Erythroblast (primary cell): ENCODE results near the gene OR2V2.
"Not testable (repeated sequence)": the region's sequence is repeated elsewhere in the genome, so short reads cannot be mapped to it uniquely, and the experiment has no call there.

Source experiments
- DNase-seq, 2 experiments: peaks; one replicate each; lab custom pipeline; 2025; lab: John Stamatoyannopoulos, UW
- GATA1 ChIP-seq: IDR thresholded peaks from 2 replicates; pipeline ENCODE4 v1.6.1; 2011; ENCODE audit warnings: low read depth, mild to moderate bottlenecking, control low read depth, low read length, moderate library complexity
- POLR2A ChIP-seq: IDR thresholded peaks from 2 replicates; pipeline ENCODE4 v1.6.1; 2011; ENCODE audit warnings: mild to moderate bottlenecking, low read length

The OR2V2 gene

GRCh38 chr5:181164076-181164952 lies 16.9 kb downstream of the OR2V2 start:
- DNase-seq, result peak; percentile 69 to 71
- TF ChIP-seq GATA1 (no peak), POLR2A (no peak)

GRCh38 chr5:181166812-181167733 lies 19.7 kb downstream of the OR2V2 start:
- no peak for TF ChIP-seq POLR2A
- no peak for TF ChIP-seq GATA1
- peak in 1 of 2 experiments; percentile 32 for DNase-seq

- TF ChIP-seq POLR2A, result no peak
- no peak for TF ChIP-seq GATA1
- DNase-seq, result peak; percentile 53 to 72
Measured at GRCh38 chr5:181167814-181168488, 20.6 kb downstream of the OR2V2 start.

- no peak for DNase-seq
- TF ChIP-seq POLR2A, result no peak
- TF ChIP-seq GATA1, result no peak
Measured at GRCh38 chr5:181168595-181169118, 21.3 kb downstream of the OR2V2 start.

- DNase-seq, result peak; percentile 90 to 92
Measured at GRCh38 chr5:181169459-181170236, 22.3 kb downstream of the OR2V2 start.

GRCh38 chr5:181170237-181170825 lies 22.9 kb downstream of the OR2V2 start:
- peak; percentile 56 to 60 for DNase-seq
- no peak for TF ChIP-seq GATA1
- TF ChIP-seq POLR2A, result no peak

- TF ChIP-seq POLR2A, result no peak
- TF ChIP-seq GATA1, result no peak
- no peak for DNase-seq
Measured at GRCh38 chr5:181170996-181171395, 23.6 kb downstream of the OR2V2 start.

GRCh38 chr5:181171782-181172181 lies 24.4 kb downstream of the OR2V2 start:
- no peak for DNase-seq
- TF ChIP-seq GATA1 (no peak), POLR2A (no peak)

- no peak for DNase-seq
- no peak for TF ChIP-seq POLR2A
- TF ChIP-seq GATA1, result no peak
Measured at GRCh38 chr5:181173027-181173419, 25.6 kb downstream of the OR2V2 start.

- no peak for DNase-seq
- TF ChIP-seq POLR2A, result peak; percentile 15
- TF ChIP-seq GATA1, result no peak
Measured at GRCh38 chr5:181173420-181174342, 26.3 kb downstream of the OR2V2 start.

GRCh38 chr5:181176254-181176952 lies 29.0 kb downstream of the OR2V2 start:
- TF ChIP-seq GATA1 (no peak), POLR2A (no peak)
- DNase-seq, result no peak

- DNase-seq, result not testable (repeated sequence)
Measured at GRCh38 chr5:181177559-181177958, 30.2 kb downstream of the OR2V2 start.
